Astrocyte (in vitro differentiated cells and primary cell): ENCODE measurements around the gene BMPR1B. TPM values are rescaled to one million over a fixed set of nuclear protein-coding genes. Genes with fewer than 3 reads are reported as not detected.

Experiments used
- DNase-seq: peaks from one replicate; pipeline ENCODE4 v3.0.0-alpha.2; 2010; ENCODE audit warnings: low read depth
- FAIRE-seq: peaks from 2 replicates; lab custom pipeline; 2011; peaks lifted over from hg19 to GRCh38; lab: Jason Lieb, UNC
- H2AFZ ChIP-seq: 2 replicates; pipeline ENCODE4 v1.6.0; 2012; ENCODE audit warnings: low read depth, low read length, inconsistent platforms
- H3K27ac ChIP-seq: 2 replicates; pipeline ENCODE4 v1.5.1; 2011; ENCODE audit warnings: low read depth, low read length, inconsistent platforms
- H3K27me3 ChIP-seq: 2 replicates; pipeline ENCODE4 v1.6.0; 2011; ENCODE audit warnings: low read length, inconsistent platforms; ENCODE audit not compliant: insufficient read depth
- H3K36me3 ChIP-seq: 2 replicates; pipeline ENCODE4 v1.5.1; 2011; ENCODE audit warnings: low read length, inconsistent platforms; ENCODE audit not compliant: insufficient read depth
- H3K4me1 ChIP-seq: 2 replicates; pipeline ENCODE4 v1.5.1; 2011; ENCODE audit warnings: low read length, inconsistent platforms; ENCODE audit not compliant: insufficient read depth
- H3K4me2 ChIP-seq: 2 replicates; pipeline ENCODE4 v1.6.0; 2012; ENCODE audit warnings: low read length, inconsistent platforms
- H3K4me3 ChIP-seq: 2 replicates; pipeline ENCODE4 v1.5.1; 2011; ENCODE audit warnings: low read depth, mild to moderate bottlenecking, low read length, inconsistent platforms; ENCODE audit not compliant: insufficient read depth
- H3K79me2 ChIP-seq: 2 replicates; pipeline ENCODE4 v1.6.0; 2012; ENCODE audit warnings: mild to moderate bottlenecking, low read length, inconsistent platforms; ENCODE audit not compliant: insufficient read depth
- H3K9ac ChIP-seq: 2 replicates; pipeline ENCODE4 v1.6.0; 2012; ENCODE audit warnings: mild to moderate bottlenecking, low read length, inconsistent platforms
- H3K9me3 ChIP-seq: 2 replicates; pipeline ENCODE4 v1.5.1; 2012; ENCODE audit warnings: low read depth, mild to moderate bottlenecking, low read length, inconsistent platforms; ENCODE audit not compliant: insufficient read depth
- H4K20me1 ChIP-seq: 2 replicates; pipeline ENCODE4 v1.6.0; 2012; ENCODE audit warnings: low read length, inconsistent platforms; ENCODE audit not compliant: insufficient read depth
- H3K27ac Mint-ChIP-seq: one replicate; pipeline ENCODE4 v1.8.0; 2021; ENCODE audit warnings: mild to moderate bottlenecking, mixed read lengths; ENCODE audit not compliant: unreplicated experiment
- H3K27me3 Mint-ChIP-seq: one replicate; pipeline ENCODE4 v1.8.0; 2021; ENCODE audit warnings: low read depth, mixed read lengths; ENCODE audit not compliant: unreplicated experiment
- H3K36me3 Mint-ChIP-seq: one replicate; pipeline ENCODE4 v1.8.0; 2021; ENCODE audit warnings: low read depth, mixed read lengths; ENCODE audit not compliant: unreplicated experiment
- H3K4me1 Mint-ChIP-seq: one replicate; pipeline ENCODE4 v1.8.0; 2021; ENCODE audit warnings: low read depth, mixed read lengths; ENCODE audit not compliant: unreplicated experiment
- H3K4me3 Mint-ChIP-seq: one replicate; pipeline ENCODE4 v1.8.0; 2021; ENCODE audit warnings: mild to moderate bottlenecking, moderate library complexity, mixed read lengths; ENCODE audit not compliant: unreplicated experiment
- H3K9me3 Mint-ChIP-seq: one replicate; pipeline ENCODE4 v1.8.0; 2021; ENCODE audit warnings: mild to moderate bottlenecking, mixed read lengths; ENCODE audit not compliant: unreplicated experiment
- CTCF ChIP-seq: IDR thresholded peaks from 2 replicates; pipeline ENCODE4 v1.5.1; 2011; ENCODE audit warnings: low read depth, mild to moderate bottlenecking, inconsistent platforms, low read length, moderate library complexity; ENCODE audit not compliant: insufficient read depth
- EZH2 ChIP-seq: IDR thresholded peaks from 2 replicates; pipeline ENCODE4 v1.6.1; 2012; ENCODE audit warnings: mild to moderate bottlenecking, low read length, inconsistent platforms; ENCODE audit not compliant: insufficient read depth
- total RNA-seq: library from RNA; stranded (reverse); gene quantifications from 2 replicates; pipeline ENCODE4 v1.2.1, GENCODE V29; 2021

BMPR1B gene
- total RNA-seq, 1 donor from 2014 or later = 14.1 TPM

GRCh38 chr4:94933799-94934198, 176.0 kb downstream of the BMPR1B start:
- no peaks in the 10 kb centered on the region for H3K36me3 Mint-ChIP-seq
- peaks cover 29% of the 10 kb centered on the region for H3K4me1 Mint-ChIP-seq

GRCh38 chr4:94934201-94934600, 176.4 kb downstream of the BMPR1B start:
- no peaks in the 10 kb centered on the region for H3K9me3 Mint-ChIP-seq
- Histone ChIP-seq H3K27ac (peak overlapping the region; percentile 65), H3K9ac (peak overlapping the region; percentile 69), H4K20me1 (no peaks in the 10 kb centered on the region), H3K9me3 (no peaks in the 10 kb centered on the region), H3K27me3 (no peaks in the 10 kb centered on the region), H2AFZ (no peak overlapping the region), H3K4me2 (peak overlapping the region; percentile 85), H3K4me3 (peak overlapping the region; percentile 52), H3K79me2 (no peaks in the 10 kb centered on the region), H3K4me1 (peaks cover 20% of the 10 kb centered on the region), H3K36me3 (no peaks in the 10 kb centered on the region)
- H3K36me3 Mint-ChIP-seq = no peaks in the 10 kb centered on the region
- peak; percentile 62 for DNase-seq
- H3K4me3 Mint-ChIP-seq = no peak overlapping the region
- no peaks in the 10 kb centered on the region for H3K27me3 Mint-ChIP-seq
- peak overlapping the region; percentile 84 for H3K27ac Mint-ChIP-seq
- FAIRE-seq = peak; percentile 34
- TF ChIP-seq EZH2 (no peak), CTCF (no peak)
- peaks cover 29% of the 10 kb centered on the region for H3K4me1 Mint-ChIP-seq

More at GRCh38 chr4:94933799-94934198, 176.0 kb downstream of the BMPR1B start:
- Histone ChIP-seq H3K4me2 (peak overlapping the region; percentile 85), H3K27me3 (no peaks in the 10 kb centered on the region), H2AFZ (no peak overlapping the region), H3K4me3 (peak overlapping the region; percentile 12), H3K4me1 (peaks cover 20% of the 10 kb centered on the region), H3K27ac (peak overlapping the region; percentile 65), H4K20me1 (no peaks in the 10 kb centered on the region), H3K9me3 (no peaks in the 10 kb centered on the region), H3K9ac (peak overlapping the region; percentile 69), H3K79me2 (no peaks in the 10 kb centered on the region), H3K36me3 (no peaks in the 10 kb centered on the region)
- no peaks in the 10 kb centered on the region for H3K27me3 Mint-ChIP-seq
- DNase-seq (peak; percentile 41), FAIRE-seq (no peak)
- no peak overlapping the region for H3K4me3 Mint-ChIP-seq
- TF ChIP-seq EZH2 = no peak
- no peak for TF ChIP-seq CTCF
- H3K9me3 Mint-ChIP-seq = no peaks in the 10 kb centered on the region
- H3K27ac Mint-ChIP-seq = peak overlapping the region; percentile 84

GRCh38 chr4:94934864-94935263, 177.1 kb downstream of the BMPR1B start:
- peak; percentile 80 for FAIRE-seq
- Histone ChIP-seq H2AFZ (no peak overlapping the region), H3K36me3 (no peaks in the 10 kb centered on the region), H3K27ac (peak overlapping the region; percentile 65), H3K4me1 (peaks cover 23% of the 10 kb centered on the region), H4K20me1 (no peaks in the 10 kb centered on the region), H3K27me3 (no peaks in the 10 kb centered on the region), H3K9ac (peak overlapping the region; percentile 69), H3K4me2 (peak overlapping the region; percentile 85), H3K4me3 (peak overlapping the region; percentile 52), H3K9me3 (no peaks in the 10 kb centered on the region), H3K79me2 (no peaks in the 10 kb centered on the region)
- Mint-ChIP-seq H3K9me3 (no peaks in the 10 kb centered on the region), H3K27me3 (no peaks in the 10 kb centered on the region), H3K4me1 (peaks cover 29% of the 10 kb centered on the region), H3K36me3 (no peaks in the 10 kb centered on the region), H3K4me3 (no peak overlapping the region), H3K27ac (peak overlapping the region; percentile 81)
- no peak for TF ChIP-seq CTCF
- TF ChIP-seq EZH2 = no peak
- peak; percentile 26 for DNase-seq
